LNCAP (cell line): ENCODE measurements around the gene TSPAN4.

ENCODE experiments used
- CTCF ChIP-seq: fragments of 450-650 bp; IDR thresholded peaks from 2 replicates; pipeline ENCODE4 v1.5.1; 2017; ENCODE audit warnings: mild to moderate bottlenecking

The TSPAN4 gene

GRCh38 chr11:816433-816779 is 26.2 kb upstream of the TSPAN4 start:
- TF ChIP-seq CTCF, result no peak

GRCh38 chr11:818396-819128 is 24.1 kb upstream of the TSPAN4 start, which contains the start of gene PNPLA2:
Gene PNPLA2 (plus strand): TSS chr11:818914. CDS start chr11:819719, 805 bp downstream.
- no peak for TF ChIP-seq CTCF

GRCh38 chr11:819129-819931 is 23.3 kb upstream of the TSPAN4 start:
- no peak for TF ChIP-seq CTCF

GRCh38 chr11:819943-820649 is 22.6 kb upstream of the TSPAN4 start:
- TF ChIP-seq CTCF, result no peak

- no peak for TF ChIP-seq CTCF
Observed at GRCh38 chr11:820655-821511, 21.8 kb upstream of the TSPAN4 start.

- no peak for TF ChIP-seq CTCF
Observed at GRCh38 chr11:821512-822371, 20.9 kb upstream of the TSPAN4 start.
